H1 (cell line): ENCODE results near the gene PTCH1. TPM values are rescaled to one million over a fixed set of nuclear protein-coding genes. Genes with fewer than 3 reads are reported as not detected.
A peak's percentile ranks its signal among the peaks of the same experiment; 100 is the strongest.

Experiments
- CTCF ChIA-PET: fragments of 300-600 bp; sonication (Branson Sonifier 250); formaldehyde crosslinking; loops from one replicate; lab custom pipeline; 2021; ENCODE audit not compliant: partially characterized antibody; lab: Charles Lee
- POLR2A ChIA-PET: fragments of 300-600 bp; sonication (Branson Sonifier 250); formaldehyde crosslinking; loops from one replicate; lab custom pipeline; 2021; ENCODE audit warnings: inconsistent platforms; ENCODE audit not compliant: partially characterized antibody; lab: Charles Lee
- DNase-seq, 2 experiments: peaks; one replicate each; pipeline versions ENCODE4 v3.0.0 to v3.0.0-alpha.2; 2010 to 2022; ENCODE audit warnings: low spot score in 2 of 2, low read depth in 1 of 2, mixed read lengths in 1 of 2
- FAIRE-seq: peaks from 2 replicates; lab custom pipeline; 2011; peaks lifted over from hg19 to GRCh38; lab: Jason Lieb, UNC
- H2AFZ ChIP-seq: 2 replicates; pipeline ENCODE4 v1.8.1; 2012; ENCODE audit warnings: low read length, inconsistent platforms
- H2AK5ac ChIP-seq: 2 replicates; pipeline ENCODE4 v1.6.1; 2013; ENCODE audit warnings: low read depth, low read length
- H2BK120ac ChIP-seq: replicated peaks from 2 replicates; pipeline ENCODE3; 2013; ENCODE audit warnings: low read depth, low read length, inconsistent platforms
- H2BK12ac ChIP-seq: 2 replicates; pipeline ENCODE4 v1.6.1; 2013; ENCODE audit warnings: low read depth, low read length
- H2BK15ac ChIP-seq: 2 replicates; pipeline ENCODE4 v1.6.1; 2013; ENCODE audit warnings: low read length
- H2BK20ac ChIP-seq: 2 replicates; pipeline ENCODE4 v1.6.1; 2013; ENCODE audit warnings: low read length
- H2BK5ac ChIP-seq: 2 replicates; pipeline ENCODE4 v1.6.1; 2013; ENCODE audit warnings: low read depth, low read length
- H3K14ac ChIP-seq: 2 replicates; pipeline ENCODE4 v1.6.1; 2013; ENCODE audit warnings: inconsistent platforms; ENCODE audit not compliant: insufficient read length
- H3K18ac ChIP-seq: 2 replicates; pipeline ENCODE4 v1.6.1; 2013; ENCODE audit warnings: low read length; ENCODE audit errors: extremely low read depth
- H3K23ac ChIP-seq: 2 replicates; pipeline ENCODE4 v1.6.1; 2013; ENCODE audit warnings: inconsistent platforms; ENCODE audit not compliant: insufficient read length
- H3K23me2 ChIP-seq: 2 replicates; pipeline ENCODE4 v1.6.1; 2013; ENCODE audit warnings: low read depth, low read length
- H3K27ac ChIP-seq: 2 replicates; pipeline ENCODE4 v1.6.1; 2011; ENCODE audit warnings: low read depth, low read length, inconsistent platforms
- H3K27me3 ChIP-seq, 4 experiments: replicated peaks in 1 of 4; 1 replicate in 1 of 4; 2 replicates in 3 of 4; pipeline versions ENCODE4 v1.6.1 to v1.8.1; 2011 to 2013; ENCODE audit warnings: low read length in 3 of 4, mild to moderate bottlenecking in 3 of 4, inconsistent platforms in 2 of 4, mixed read lengths in 2 of 4, moderate library complexity in 1 of 4; ENCODE audit not compliant: control insufficient read depth in 3 of 4, insufficient read depth in 3 of 4; ENCODE audit errors: extremely low read depth in 1 of 4
- H3K36me3 ChIP-seq, 4 experiments: 2 replicates each; pipeline versions ENCODE4 v1.6.1 to v1.8.1; 2011 to 2013; ENCODE audit warnings: mild to moderate bottlenecking in 4 of 4, low read length in 3 of 4, moderate library complexity in 2 of 4, control low read depth in 1 of 4, inconsistent platforms in 1 of 4; ENCODE audit not compliant: insufficient read depth in 4 of 4, control insufficient read depth in 2 of 4
- H3K4ac ChIP-seq: replicated peaks from 2 replicates; pipeline ENCODE3; 2013; ENCODE audit warnings: low read length, low read depth, mixed read lengths, inconsistent platforms; ENCODE audit not compliant: insufficient read length
- H3K4me1 ChIP-seq, 4 experiments: replicated peaks in 1 of 4; 1 replicate in 1 of 4; 2 replicates in 3 of 4; pipeline versions ENCODE4 v1.6.1 to v1.8.1; 2011 to 2013; ENCODE audit warnings: low read length in 3 of 4, inconsistent platforms in 2 of 4, mixed read lengths in 1 of 4; ENCODE audit not compliant: insufficient read depth in 4 of 4, control insufficient read depth in 3 of 4
- H3K4me2 ChIP-seq, 2 experiments: 2 replicates each; pipeline versions ENCODE4 v1.6.1 to v1.8.1; 2011 to 2013; ENCODE audit warnings: low read depth in 2 of 2, low read length in 2 of 2, control low read depth in 1 of 2, inconsistent platforms in 1 of 2, mild to moderate bottlenecking in 1 of 2; ENCODE audit not compliant: insufficient read depth in 1 of 2
- H3K4me3 ChIP-seq, 4 experiments: fragments of 200-600, 300-600 bp in 1 of 4; sonication (generic), shearing (Covaris generic), sonication (Bioruptor Twin) in 1 of 4; 2 replicates each; pipeline versions ENCODE4 v1.5.1 to v1.8.1; 2011 to 2016; ENCODE audit warnings: low read length in 4 of 4, low read depth in 3 of 4, control low read depth in 2 of 4, inconsistent platforms in 2 of 4, mild to moderate bottlenecking in 2 of 4, mixed read lengths in 1 of 4, moderate library complexity in 1 of 4; ENCODE audit not compliant: insufficient read depth in 2 of 4; ENCODE audit errors: extremely low read depth in 1 of 4
- H3K56ac ChIP-seq: replicated peaks from 2 replicates; pipeline ENCODE3; 2013; ENCODE audit warnings: low read depth, mild to moderate bottlenecking, mixed read lengths, low read length, inconsistent platforms; ENCODE audit not compliant: insufficient read length
- H3K79me1 ChIP-seq: 2 replicates; pipeline ENCODE4 v1.6.1; 2013; ENCODE audit warnings: low read depth, low read length, control low read depth
- H3K79me2 ChIP-seq, 2 experiments: 2 replicates each; pipeline versions ENCODE4 v1.6.1 to v1.8.1; 2012 to 2013; ENCODE audit warnings: low read length in 2 of 2, mild to moderate bottlenecking in 2 of 2, inconsistent platforms in 1 of 2; ENCODE audit not compliant: insufficient read depth in 2 of 2, control insufficient read depth in 1 of 2
- H3K9ac ChIP-seq, 4 experiments: replicated peaks in 1 of 4; 1 replicate in 1 of 4; 2 replicates in 3 of 4; pipeline versions ENCODE4 v1.6.1 to v1.8.1; 2011 to 2013; ENCODE audit warnings: low read depth in 3 of 4, low read length in 3 of 4, control low read depth in 2 of 4, mild to moderate bottlenecking in 2 of 4, moderate library complexity in 2 of 4, inconsistent platforms in 1 of 4; ENCODE audit errors: extremely low read depth in 1 of 4
- H3K9me3 ChIP-seq, 2 experiments: 2 replicates each; pipeline versions ENCODE4 v1.6.1 to v1.8.1; 2012 to 2013; ENCODE audit warnings: mild to moderate bottlenecking in 2 of 2, moderate library complexity in 2 of 2, control low read depth in 1 of 2, inconsistent platforms in 1 of 2, low read depth in 1 of 2, low read length in 1 of 2, mixed read lengths in 1 of 2; ENCODE audit not compliant: insufficient read depth in 2 of 2
- H4K20me1 ChIP-seq, 2 experiments: replicated peaks in 1 of 2; 2 replicates each; pipeline versions ENCODE3 to v1.8.1; 2011 to 2013; ENCODE audit warnings: inconsistent platforms in 2 of 2, low read length in 2 of 2, mild to moderate bottlenecking in 1 of 2; ENCODE audit not compliant: insufficient read depth in 2 of 2, control insufficient read depth in 1 of 2
- H4K5ac ChIP-seq: 2 replicates; pipeline ENCODE4 v1.6.1; 2013; ENCODE audit warnings: low read length, low read depth, mixed read lengths, inconsistent platforms; ENCODE audit not compliant: insufficient read length
- H4K8ac ChIP-seq: 2 replicates; pipeline ENCODE4 v1.8.0; 2013; ENCODE audit warnings: mild to moderate bottlenecking, moderate library complexity, low read length, inconsistent platforms; ENCODE audit not compliant: insufficient read depth; ENCODE audit errors: extremely low read depth
- H4K91ac ChIP-seq: replicated peaks from 2 replicates; pipeline ENCODE3; 2013; ENCODE audit warnings: low read length, mixed read lengths, inconsistent platforms; ENCODE audit not compliant: insufficient read length
- GABPA ChIP-seq: IDR thresholded peaks from 2 replicates; pipeline ENCODE4 v1.6.1; 2011; ENCODE audit warnings: mild to moderate bottlenecking, low read length, moderate library complexity, borderline replicate concordance; ENCODE audit not compliant: insufficient read depth
- SIN3A ChIP-seq, 2 experiments: IDR thresholded peaks in 1 of 2; conservative IDR thresholded peaks in 1 of 2; 2 replicates each; pipeline ENCODE4 v1.6.1; 2011 to 2012; ENCODE audit warnings: low read length in 2 of 2, improper control_type of control experiment in 1 of 2, low read depth in 1 of 2, mild to moderate bottlenecking in 1 of 2
- WGBS, 2 experiments: shearing (Covaris generic) in 1 of 2; methylation state at CpG; one replicate each; pipeline versions ENCODE4 v1.1.6 to v1.1.7; 2013 to 2015; ENCODE audit warnings: low lambda C conversion rate in 2 of 2, mixed read lengths in 2 of 2, inconsistent platforms in 1 of 2, low coverage in 1 of 2, missing lambda C conversion rate in 1 of 2; ENCODE audit not compliant: insufficient replicate concordance in 2 of 2, insufficient coverage in 1 of 2, insufficient read length in 1 of 2; ENCODE audit errors: extremely low coverage in 1 of 2, missing lambda C conversion rate in 1 of 2; 5-methylcytosine and 5-hydroxymethylcytosine counted together
- polyA plus RNA-seq, 7 experiments: library from polyadenylated mRNA; depleted of rRNA in 3 of 7; stranded (reverse) in 5 of 7; unstranded in 2 of 7; fragments of >200 nt in 5 of 7; fragments of 200-250 nt in 2 of 7; gene quantifications; 1 replicate in 5 of 7; 2 replicates in 1 of 7; 4 replicates in 1 of 7; pipeline versions ENCODE4 v1.2.1 to v1.2.3, GENCODE V29; 2011 to 2013; ENCODE audit warnings: missing spikeins in 2 of 7, mixed read lengths in 2 of 7
- total RNA-seq: library from RNA; stranded (reverse); fragmentation: NEBNext Ultra II Directional; extraction: Animal tissue kit (Norgen Biotek cat#: 25700); gene quantifications from 2 replicates; pipeline ENCODE4 v1.2.1, GENCODE V29; 2021
- TF ChIP-seq, protein P1 (sequence below): IDR thresholded peaks from 2 replicates; pipeline ENCODE4 v1.6.1; 2011; ENCODE audit warnings: low read length, improper control_type of control experiment

PTCH1 gene
- total and polyA plus RNA-seq, 2 of the 8 experiments (the other 6 are each of a cell fraction or from before 2014, with no cell fraction given) = 6.4 to 34.1 TPM

DNA sequence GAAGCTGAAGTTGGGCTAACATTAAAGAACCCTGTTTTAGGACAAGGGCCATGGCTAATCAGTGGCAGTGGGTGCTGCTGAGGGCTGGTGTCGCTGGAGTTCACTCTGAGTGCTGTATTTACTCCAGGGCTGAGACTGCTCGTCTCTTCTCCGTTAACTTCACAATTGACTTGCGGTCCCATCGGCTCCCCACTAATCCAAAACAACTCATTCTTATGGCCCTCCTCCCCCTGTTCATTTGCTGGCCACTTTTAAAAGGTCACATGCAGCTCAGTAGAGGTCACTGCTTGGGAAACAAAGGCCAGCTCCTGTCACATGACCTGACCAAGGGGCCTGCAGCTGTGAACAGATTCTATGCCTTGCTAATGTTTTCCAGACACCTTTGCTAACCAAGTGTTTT lies 38.4 kb downstream of the PTCH1 start:
- Histone ChIP-seq H3K18ac (no peak overlapping the region), H2BK5ac (no peak overlapping the region), H3K4ac (no peak overlapping the region), H3K56ac (no peak overlapping the region), H2BK12ac (no peak overlapping the region), H2BK20ac (no peak overlapping the region; the same call in 1 of the 2 replicates), H2AFZ (no peak overlapping the region), H3K4me3 (no peak overlapping the region), H3K23ac (no peak overlapping the region), H2BK15ac (no peak overlapping the region), H3K79me1 (no peaks in the 10 kb centered on the region; the same call in 1 of the 2 replicates), H3K9me3 (no peaks in the 10 kb centered on the region), H3K27me3 (no peaks in the 10 kb centered on the region), H3K36me3 (peaks cover 11 to 71% (median 33%) of the 10 kb centered on the region in 4 experiments), H3K4me2 (peak overlapping the region in 1 of 2 experiments; percentile 22; a peak in 1 of 4 replicates), H3K4me1 (peaks cover 9 to 24% (median 16%) of the 10 kb centered on the region in 4 experiments), H3K27ac (no peak overlapping the region), H3K9ac (no peak overlapping the region), H4K91ac (peak overlapping the region; percentile 46), H4K20me1 (peaks cover 1 to 10% of the 10 kb centered on the region in 2 experiments), H2BK120ac (no peak overlapping the region), H2AK5ac (no peak overlapping the region), H3K23me2 (no peaks in the 10 kb centered on the region), H4K5ac (no peak overlapping the region), H4K8ac (peak overlapping the region; percentile 16; the same call in 1 of the 2 replicates), H3K14ac (no peak overlapping the region), H3K79me2 (no peaks in the 10 kb centered on the region)
- TF ChIP-seq GABPA (no peak), SIN3A (conservative IDR thresholded peaks at IDR 0.05 in 1 of 2, IDR thresholded peaks at IDR 0.05 in 1 of 2; ENCODE audit: low read depth in 1 of 2, low read length in 2 of 2) (no peak)
- TF ChIP-seq, protein P1, sequence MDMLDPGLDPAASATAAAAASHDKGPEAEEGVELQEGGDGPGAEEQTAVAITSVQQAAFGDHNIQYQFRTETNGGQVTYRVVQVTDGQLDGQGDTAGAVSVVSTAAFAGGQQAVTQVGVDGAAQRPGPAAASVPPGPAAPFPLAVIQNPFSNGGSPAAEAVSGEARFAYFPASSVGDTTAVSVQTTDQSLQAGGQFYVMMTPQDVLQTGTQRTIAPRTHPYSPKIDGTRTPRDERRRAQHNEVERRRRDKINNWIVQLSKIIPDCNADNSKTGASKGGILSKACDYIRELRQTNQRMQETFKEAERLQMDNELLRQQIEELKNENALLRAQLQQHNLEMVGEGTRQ = peak; percentile 39; the same call in 1 of the 2 replicates
- ChIA-PET CTCF (interaction anchor here (0.8 kb wide), 1 partner anchor 26 kb away, joined by 3 read pairs; no protein-coding TSS in a partner anchor), POLR2A (no interaction called here)
- DNase-seq (no peak), FAIRE-seq (no peak)
- WGBS, 2 experiments = 87% methylated on average over 5 of the region's 5 CpGs; no CpG with 5 or more reads in 1 of the 2 experiments
